ENCODE measurements around the gene STEAP4.

DNA sequence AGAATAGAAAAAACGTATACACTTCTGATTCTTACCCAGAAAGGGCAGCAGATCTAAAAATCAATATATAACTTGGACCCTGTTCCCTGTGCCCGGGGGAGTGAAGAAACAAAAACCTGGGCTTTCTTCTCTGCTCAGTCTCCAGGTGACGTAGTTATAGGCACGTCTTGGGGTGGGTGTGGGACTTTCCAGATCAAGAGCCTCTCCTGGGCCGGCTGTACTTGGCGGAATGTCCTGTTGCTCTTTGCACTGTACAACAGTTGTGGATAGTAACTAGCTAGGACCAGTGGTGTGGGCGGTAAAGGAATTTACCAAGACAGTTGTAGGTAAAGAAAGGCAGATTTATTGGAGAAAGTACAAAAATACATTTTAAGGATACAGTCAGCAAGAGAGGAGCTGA is 40.4 kb upstream of the STEAP4 start:
- TF ChIP-seq, protein P1, sequence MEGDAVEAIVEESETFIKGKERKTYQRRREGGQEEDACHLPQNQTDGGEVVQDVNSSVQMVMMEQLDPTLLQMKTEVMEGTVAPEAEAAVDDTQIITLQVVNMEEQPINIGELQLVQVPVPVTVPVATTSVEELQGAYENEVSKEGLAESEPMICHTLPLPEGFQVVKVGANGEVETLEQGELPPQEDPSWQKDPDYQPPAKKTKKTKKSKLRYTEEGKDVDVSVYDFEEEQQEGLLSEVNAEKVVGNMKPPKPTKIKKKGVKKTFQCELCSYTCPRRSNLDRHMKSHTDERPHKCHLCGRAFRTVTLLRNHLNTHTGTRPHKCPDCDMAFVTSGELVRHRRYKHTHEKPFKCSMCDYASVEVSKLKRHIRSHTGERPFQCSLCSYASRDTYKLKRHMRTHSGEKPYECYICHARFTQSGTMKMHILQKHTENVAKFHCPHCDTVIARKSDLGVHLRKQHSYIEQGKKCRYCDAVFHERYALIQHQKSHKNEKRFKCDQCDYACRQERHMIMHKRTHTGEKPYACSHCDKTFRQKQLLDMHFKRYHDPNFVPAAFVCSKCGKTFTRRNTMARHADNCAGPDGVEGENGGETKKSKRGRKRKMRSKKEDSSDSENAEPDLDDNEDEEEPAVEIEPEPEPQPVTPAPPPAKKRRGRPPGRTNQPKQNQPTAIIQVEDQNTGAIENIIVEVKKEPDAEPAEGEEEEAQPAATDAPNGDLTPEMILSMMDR (IDR thresholded peaks at IDR 0.05) = no peak
- TF ChIP-seq POLR2A (IDR thresholded peaks at IDR 0.05) (no peak), EP300 (IDR thresholded peaks at IDR 0.05) (no peak)
